Measurements from ENCODE around the gene TECPR1.

DNA sequence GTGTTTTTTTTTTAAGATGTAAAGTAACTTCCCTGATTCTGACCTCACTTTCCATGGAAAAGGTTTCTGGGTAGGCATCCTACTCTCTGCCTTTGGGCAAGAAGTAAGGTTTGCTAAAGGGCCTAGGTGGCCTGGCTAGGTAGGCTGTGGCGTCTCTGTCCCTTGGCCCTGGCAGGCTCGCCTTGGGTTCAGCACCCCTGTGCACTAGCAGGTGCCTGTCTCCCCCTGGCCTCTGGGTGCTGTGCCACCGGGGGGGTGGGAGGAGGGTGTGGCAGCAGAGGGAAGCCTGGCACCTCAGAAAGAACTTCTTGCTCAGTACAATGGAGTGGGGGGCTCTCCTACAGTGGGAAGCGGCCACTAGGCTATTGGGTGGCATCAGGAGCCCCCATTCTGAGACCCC, 14.0 kb downstream of the TECPR1 start:
- no peak for TF ChIP-seq POLR2A (IDR thresholded peaks at IDR 0.05)
- TF ChIP-seq, protein P1, sequence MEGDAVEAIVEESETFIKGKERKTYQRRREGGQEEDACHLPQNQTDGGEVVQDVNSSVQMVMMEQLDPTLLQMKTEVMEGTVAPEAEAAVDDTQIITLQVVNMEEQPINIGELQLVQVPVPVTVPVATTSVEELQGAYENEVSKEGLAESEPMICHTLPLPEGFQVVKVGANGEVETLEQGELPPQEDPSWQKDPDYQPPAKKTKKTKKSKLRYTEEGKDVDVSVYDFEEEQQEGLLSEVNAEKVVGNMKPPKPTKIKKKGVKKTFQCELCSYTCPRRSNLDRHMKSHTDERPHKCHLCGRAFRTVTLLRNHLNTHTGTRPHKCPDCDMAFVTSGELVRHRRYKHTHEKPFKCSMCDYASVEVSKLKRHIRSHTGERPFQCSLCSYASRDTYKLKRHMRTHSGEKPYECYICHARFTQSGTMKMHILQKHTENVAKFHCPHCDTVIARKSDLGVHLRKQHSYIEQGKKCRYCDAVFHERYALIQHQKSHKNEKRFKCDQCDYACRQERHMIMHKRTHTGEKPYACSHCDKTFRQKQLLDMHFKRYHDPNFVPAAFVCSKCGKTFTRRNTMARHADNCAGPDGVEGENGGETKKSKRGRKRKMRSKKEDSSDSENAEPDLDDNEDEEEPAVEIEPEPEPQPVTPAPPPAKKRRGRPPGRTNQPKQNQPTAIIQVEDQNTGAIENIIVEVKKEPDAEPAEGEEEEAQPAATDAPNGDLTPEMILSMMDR (IDR thresholded peaks at IDR 0.05) = no peak

Measured in testis (tissue), 2 donors.